Activated naive CD8-positive, alpha-beta T cell treated with anti-CD3 and anti-CD28 coated beads, Interleukin-2, amount 50 U/mL, for 24 hours (primary cell): ENCODE data around the gene SH3RF1.

ENCODE experiments used
- ATAC-seq: fragments of 150-1000 bp; cut with Tn5 transposase; one replicate; pipeline ENCODE4 v1.10.0; 2021
- DNase-seq: peaks from one replicate; pipeline ENCODE4 v3.0.0; 2021
- H3K27ac Mint-ChIP-seq: one replicate; pipeline ENCODE4 v1.8.0; 2021; ENCODE audit warnings: mild to moderate bottlenecking, mixed read lengths
- H3K27me3 Mint-ChIP-seq: one replicate; pipeline ENCODE4 v1.8.0; 2021; ENCODE audit warnings: mixed read lengths
- H3K36me3 Mint-ChIP-seq: one replicate; pipeline ENCODE4 v1.8.0; 2021; ENCODE audit warnings: low read depth, mixed read lengths
- H3K4me1 Mint-ChIP-seq: one replicate; pipeline ENCODE4 v1.8.0; 2021; ENCODE audit warnings: mixed read lengths
- H3K4me3 Mint-ChIP-seq: one replicate; pipeline ENCODE4 v1.8.0; 2021; ENCODE audit warnings: mild to moderate bottlenecking, moderate library complexity, mixed read lengths
- H3K9me3 Mint-ChIP-seq: one replicate; pipeline ENCODE4 v1.8.0; 2021; ENCODE audit warnings: mixed read lengths

SH3RF1 gene

GRCh38 chr4:169167957-169168858 lies 102.5 kb downstream of the SH3RF1 start:
- ATAC-seq, result no peak

GRCh38 chr4:169164669-169165415 lies 105.9 kb downstream of the SH3RF1 start:
- Mint-ChIP-seq H3K36me3 (no peaks in the 10 kb centered on the region), H3K9me3 (no peaks in the 10 kb centered on the region), H3K4me3 (no peak overlapping the region), H3K4me1 (no peaks in the 10 kb centered on the region), H3K27me3 (peaks cover 2% of the 10 kb centered on the region), H3K27ac (no peak overlapping the region)
- no peak for DNase-seq
- no peak for ATAC-seq

More at GRCh38 chr4:169167957-169168858, 102.5 kb downstream of the SH3RF1 start:
- H3K27me3 Mint-ChIP-seq, result peaks cover 4% of the 10 kb centered on the region
- no peaks in the 10 kb centered on the region for H3K9me3 Mint-ChIP-seq
- H3K4me3 Mint-ChIP-seq, result no peak overlapping the region
- DNase-seq, result no peak
- H3K36me3 Mint-ChIP-seq, result no peaks in the 10 kb centered on the region
- H3K4me1 Mint-ChIP-seq, result no peaks in the 10 kb centered on the region
- no peak overlapping the region for H3K27ac Mint-ChIP-seq

- Mint-ChIP-seq H3K27ac (no peak overlapping the region), H3K36me3 (no peaks in the 10 kb centered on the region), H3K9me3 (no peaks in the 10 kb centered on the region), H3K4me1 (no peaks in the 10 kb centered on the region), H3K27me3 (peaks cover 2% of the 10 kb centered on the region), H3K4me3 (no peak overlapping the region)
- DNase-seq (no peak), ATAC-seq (no peak)
Measured at GRCh38 chr4:169163947-169164668, 106.6 kb downstream of the SH3RF1 start.

GRCh38 chr4:169163495-169163894 lies 107.3 kb downstream of the SH3RF1 start:
- DNase-seq, result no peak
- H3K9me3 Mint-ChIP-seq, result no peaks in the 10 kb centered on the region
- no peaks in the 10 kb centered on the region for H3K27me3 Mint-ChIP-seq
- no peak overlapping the region for H3K4me3 Mint-ChIP-seq
- H3K4me1 Mint-ChIP-seq, result no peaks in the 10 kb centered on the region
- no peak overlapping the region for H3K27ac Mint-ChIP-seq
- H3K36me3 Mint-ChIP-seq, result no peaks in the 10 kb centered on the region
- no peak for ATAC-seq

- no peaks in the 10 kb centered on the region for H3K27me3 Mint-ChIP-seq
- no peaks in the 10 kb centered on the region for H3K36me3 Mint-ChIP-seq
- no peak overlapping the region for H3K4me3 Mint-ChIP-seq
- no peaks in the 10 kb centered on the region for H3K9me3 Mint-ChIP-seq
- DNase-seq, result no peak
- no peak for ATAC-seq
- H3K4me1 Mint-ChIP-seq, result no peaks in the 10 kb centered on the region
- H3K27ac Mint-ChIP-seq, result no peak overlapping the region
Measured at GRCh38 chr4:169160825-169161224, 109.9 kb downstream of the SH3RF1 start.

GRCh38 chr4:169159624-169160171 lies 111.1 kb downstream of the SH3RF1 start:
- no peak for DNase-seq
- Mint-ChIP-seq H3K27ac (no peak overlapping the region), H3K4me1 (no peaks in the 10 kb centered on the region), H3K9me3 (no peaks in the 10 kb centered on the region), H3K36me3 (no peaks in the 10 kb centered on the region), H3K4me3 (no peak overlapping the region), H3K27me3 (no peaks in the 10 kb centered on the region)
- ATAC-seq, result no peak

GRCh38 chr4:169158861-169159260 lies 111.9 kb downstream of the SH3RF1 start:
- Mint-ChIP-seq H3K36me3 (no peaks in the 10 kb centered on the region), H3K27ac (no peak overlapping the region), H3K9me3 (no peaks in the 10 kb centered on the region), H3K4me3 (no peak overlapping the region), H3K4me1 (no peaks in the 10 kb centered on the region), H3K27me3 (no peaks in the 10 kb centered on the region)
- no peak for DNase-seq
- no peak for ATAC-seq

GRCh38 chr4:169158046-169158445 lies 112.7 kb downstream of the SH3RF1 start:
- Mint-ChIP-seq H3K36me3 (no peaks in the 10 kb centered on the region), H3K4me3 (no peak overlapping the region), H3K4me1 (no peaks in the 10 kb centered on the region), H3K9me3 (no peaks in the 10 kb centered on the region), H3K27ac (no peak overlapping the region), H3K27me3 (no peaks in the 10 kb centered on the region)
- no peak for DNase-seq
- no peak for ATAC-seq

GRCh38 chr4:169156392-169156791 lies 114.4 kb downstream of the SH3RF1 start:
- H3K36me3 Mint-ChIP-seq, result no peaks in the 10 kb centered on the region
- H3K27me3 Mint-ChIP-seq, result no peaks in the 10 kb centered on the region
- no peak overlapping the region for H3K27ac Mint-ChIP-seq
- no peaks in the 10 kb centered on the region for H3K4me1 Mint-ChIP-seq
- no peak overlapping the region for H3K4me3 Mint-ChIP-seq
- ATAC-seq (no peak), DNase-seq (no peak)
- no peaks in the 10 kb centered on the region for H3K9me3 Mint-ChIP-seq

GRCh38 chr4:169154121-169154520 lies 116.6 kb downstream of the SH3RF1 start:
- H3K4me3 Mint-ChIP-seq, result no peak overlapping the region
- ATAC-seq (no peak), DNase-seq (no peak)
- no peaks in the 10 kb centered on the region for H3K36me3 Mint-ChIP-seq
- H3K9me3 Mint-ChIP-seq, result no peaks in the 10 kb centered on the region
- no peak overlapping the region for H3K27ac Mint-ChIP-seq
- H3K4me1 Mint-ChIP-seq, result no peaks in the 10 kb centered on the region
- no peaks in the 10 kb centered on the region for H3K27me3 Mint-ChIP-seq

GRCh38 chr4:169153481-169154087 lies 117.2 kb downstream of the SH3RF1 start:
- Mint-ChIP-seq H3K9me3 (no peaks in the 10 kb centered on the region), H3K27ac (no peak overlapping the region), H3K27me3 (no peaks in the 10 kb centered on the region), H3K4me3 (no peak overlapping the region), H3K36me3 (no peaks in the 10 kb centered on the region), H3K4me1 (no peaks in the 10 kb centered on the region)
- no peak for ATAC-seq
- DNase-seq, result no peak

GRCh38 chr4:169152899-169153298 lies 117.9 kb downstream of the SH3RF1 start:
- H3K27ac Mint-ChIP-seq, result no peak overlapping the region
- H3K9me3 Mint-ChIP-seq, result no peaks in the 10 kb centered on the region
- no peak overlapping the region for H3K4me3 Mint-ChIP-seq
- H3K4me1 Mint-ChIP-seq, result no peaks in the 10 kb centered on the region
- DNase-seq, result no peak
- no peaks in the 10 kb centered on the region for H3K36me3 Mint-ChIP-seq
- no peaks in the 10 kb centered on the region for H3K27me3 Mint-ChIP-seq
- ATAC-seq, result no peak

GRCh38 chr4:169152098-169152497 lies 118.7 kb downstream of the SH3RF1 start:
- Mint-ChIP-seq H3K4me1 (no peaks in the 10 kb centered on the region), H3K4me3 (no peak overlapping the region), H3K27me3 (no peaks in the 10 kb centered on the region), H3K27ac (no peak overlapping the region), H3K36me3 (no peaks in the 10 kb centered on the region), H3K9me3 (no peaks in the 10 kb centered on the region)
- DNase-seq (no peak), ATAC-seq (no peak)

GRCh38 chr4:169151671-169152070 lies 119.1 kb downstream of the SH3RF1 start:
- H3K9me3 Mint-ChIP-seq, result no peaks in the 10 kb centered on the region
- no peaks in the 10 kb centered on the region for H3K36me3 Mint-ChIP-seq
- H3K27me3 Mint-ChIP-seq, result no peaks in the 10 kb centered on the region
- H3K4me1 Mint-ChIP-seq, result no peaks in the 10 kb centered on the region
- no peak for ATAC-seq
- H3K27ac Mint-ChIP-seq, result no peak overlapping the region
- DNase-seq, result no peak
- H3K4me3 Mint-ChIP-seq, result no peak overlapping the region
